Measurements from ENCODE around the gene ULK1.

The ULK1 gene

GRCh38 chr12:131909752-131910219, 15.4 kb downstream of the ULK1 start:
- DNase-seq: no peak

- DNase-seq: no peak
Observed at GRCh38 chr12:131910302-131911027, 16.0 kb downstream of the ULK1 start.

DNA sequence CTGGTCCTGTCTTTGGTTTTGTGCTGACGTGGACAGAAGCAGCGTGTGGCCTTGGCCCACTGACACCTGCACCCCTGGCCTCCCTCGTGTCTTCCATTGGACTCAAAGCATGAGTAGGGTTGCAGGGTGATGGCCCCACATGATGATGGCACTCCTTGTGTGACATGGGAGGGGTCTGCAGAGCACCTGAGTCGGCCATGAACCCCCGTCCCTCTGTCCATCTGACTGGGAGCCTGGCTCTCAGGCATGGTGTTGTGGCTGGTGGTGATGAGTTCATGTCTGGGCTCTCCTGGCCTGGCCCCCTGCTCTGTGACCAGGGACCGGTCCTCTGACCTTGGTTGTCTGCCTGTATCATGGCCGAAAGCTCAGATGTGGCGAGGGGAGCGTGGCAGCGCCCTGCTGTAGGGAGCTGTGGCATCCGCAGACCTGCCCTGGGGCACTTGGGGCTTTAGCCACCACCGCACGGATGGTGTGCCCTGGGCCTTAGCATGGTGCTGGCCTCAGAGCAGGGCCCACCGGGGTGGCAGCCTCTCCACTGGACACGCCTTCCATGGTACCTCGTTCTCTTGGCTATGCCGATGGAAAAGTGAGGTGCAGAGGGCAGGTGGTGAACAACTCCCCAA, 16.7 kb downstream of the ULK1 start:
- no peak for DNase-seq

GRCh38 chr12:131911851-131912477, 17.5 kb downstream of the ULK1 start:
- no peak for DNase-seq

- DNase-seq: no peak
Observed at GRCh38 chr12:131912518-131913274, 18.3 kb downstream of the ULK1 start.

DNA sequence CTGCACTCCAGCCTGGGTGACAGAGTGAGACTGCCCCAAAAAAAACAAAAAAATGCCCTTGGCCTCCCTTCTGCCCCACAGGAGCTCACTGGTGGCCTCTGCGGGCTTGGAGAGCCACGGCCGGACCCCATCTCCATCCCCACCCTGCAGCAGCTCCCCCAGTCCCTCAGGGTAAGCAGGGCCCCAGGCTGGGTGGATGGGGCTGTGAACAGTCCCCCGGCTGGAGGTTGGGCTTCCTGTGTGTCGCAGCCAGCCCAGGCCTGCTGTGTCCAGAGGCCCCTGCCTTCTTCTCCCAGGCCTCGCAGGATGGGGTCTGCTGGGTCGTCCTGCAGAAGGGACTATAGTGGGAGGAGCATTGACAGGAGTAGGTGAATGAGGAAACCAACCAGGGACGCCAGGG, 19.2 kb downstream of the ULK1 start:
- DNase-seq: no peak

GRCh38 chr12:131914179-131914702, 19.8 kb downstream of the ULK1 start:
- no peak for DNase-seq

GRCh38 chr12:131915000-131915689, 20.7 kb downstream of the ULK1 start:
- DNase-seq: no peak

- no peak for DNase-seq
Observed at GRCh38 chr12:131915823-131916222, 21.4 kb downstream of the ULK1 start.

GRCh38 chr12:131916306-131917138, 22.1 kb downstream of the ULK1 start:
- no peak for DNase-seq

DNA sequence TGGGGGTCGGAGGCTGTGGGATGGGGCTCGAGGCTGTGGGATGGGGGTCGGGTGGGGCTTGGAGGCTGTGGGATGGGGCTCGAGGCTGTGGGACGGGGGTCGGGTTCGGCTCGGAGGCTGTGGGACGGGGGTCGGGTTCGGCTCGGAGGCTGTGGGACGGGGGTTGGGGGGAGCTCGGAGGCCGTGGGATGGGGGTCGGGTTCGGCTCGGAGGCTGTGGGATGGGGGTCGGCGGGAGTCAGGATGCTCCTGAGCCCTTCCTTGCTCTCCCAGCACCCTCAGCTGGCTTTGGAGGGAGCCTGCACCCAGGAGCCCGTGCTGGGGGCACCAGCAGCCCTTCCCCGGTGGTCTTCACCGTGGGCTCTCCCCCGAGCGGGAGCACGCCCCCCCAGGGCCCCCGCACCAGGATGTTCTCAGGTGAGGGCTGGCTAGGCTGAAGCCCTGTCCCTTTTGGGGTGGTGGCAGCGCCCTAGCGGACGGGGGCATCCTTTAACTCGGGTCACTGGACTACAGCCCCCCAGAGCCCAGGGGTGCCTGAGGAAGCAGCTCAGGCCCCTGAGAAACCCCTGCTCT, 22.8 kb downstream of the ULK1 start:
- DNase-seq: no peak

- no peak for DNase-seq
Observed at GRCh38 chr12:131917711-131918306, 23.4 kb downstream of the ULK1 start.

- DNase-seq: no peak
Observed at GRCh38 chr12:131918311-131919050, 24.1 kb downstream of the ULK1 start.

DNA sequence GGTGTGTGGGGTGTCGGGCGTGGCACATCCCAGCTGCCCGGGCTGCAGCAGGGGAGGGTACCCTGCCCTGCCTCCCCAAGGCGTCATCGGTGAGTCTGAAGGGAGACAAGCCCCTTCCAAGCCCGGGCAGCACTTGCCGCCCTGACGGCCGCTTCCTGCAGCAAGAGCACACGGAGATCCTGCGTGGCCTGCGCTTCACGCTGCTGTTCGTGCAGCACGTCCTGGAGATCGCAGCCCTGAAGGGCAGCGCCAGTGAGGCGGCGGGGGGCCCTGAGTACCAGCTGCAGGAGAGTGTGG, 24.6 kb downstream of the ULK1 start:
- no peak for DNase-seq

GRCh38 chr12:131919366-131920156, 25.1 kb downstream of the ULK1 start:
- DNase-seq: no peak

- no peak for DNase-seq
Observed at GRCh38 chr12:131920157-131920508, 25.7 kb downstream of the ULK1 start.

GRCh38 chr12:131920902-131921840, 26.7 kb downstream of the ULK1 start:
- DNase-seq: no peak
